OCI-LY1 (cell line): ENCODE data around the gene MAPRE3.

Experiments used
- H2AFZ ChIP-seq: fragments of 200-600 bp; sonication (generic), shearing (Covaris generic); 2 replicates; pipeline ENCODE4 v1.6.0; 2014; ENCODE audit warnings: antibody characterized with exemption, mild to moderate bottlenecking, low read length
- H3F3A ChIP-seq: fragments of 200-600 bp; sonication (generic), shearing (Covaris generic); 2 replicates; pipeline ENCODE4 v1.6.0; 2014; ENCODE audit warnings: mild to moderate bottlenecking, antibody characterized with exemption, low read length, moderate library complexity; ENCODE audit not compliant: insufficient read depth
- H3K27ac ChIP-seq: fragments of 200-600 bp; sonication (generic); 2 replicates; pipeline ENCODE4 v1.5.1; 2014; ENCODE audit warnings: low read length, mixed run types, mild to moderate bottlenecking, low read depth; ENCODE audit not compliant: poor library complexity, severe bottlenecking
- H3K27me3 ChIP-seq: fragments of 200-600 bp; sonication (generic); 2 replicates; pipeline ENCODE4 v1.6.0; 2014; ENCODE audit warnings: antibody characterized with exemption, mild to moderate bottlenecking, low read length, moderate library complexity; ENCODE audit not compliant: insufficient read depth
- H3K36me3 ChIP-seq: fragments of 200-600 bp; sonication (generic); 2 replicates; pipeline ENCODE4 v1.6.1; 2014; ENCODE audit warnings: mild to moderate bottlenecking, antibody characterized with exemption, low read length, moderate library complexity, mixed read lengths; ENCODE audit not compliant: insufficient read depth
- H3K4me1 ChIP-seq: fragments of 200-600 bp; sonication (generic); 2 replicates; pipeline ENCODE4 v1.5.1; 2014; ENCODE audit warnings: mild to moderate bottlenecking, low read length, moderate library complexity; ENCODE audit not compliant: insufficient read depth, severe bottlenecking
- H3K4me2 ChIP-seq: fragments of 200-600 bp; sonication (generic), shearing (Covaris generic); 2 replicates; pipeline ENCODE4 v1.6.1; 2014; ENCODE audit warnings: low read length
- H3K4me3 ChIP-seq: fragments of 200-600 bp; sonication (generic); 2 replicates; pipeline ENCODE4 v1.5.1; 2014; ENCODE audit warnings: low read length, low read depth, mild to moderate bottlenecking, mixed read lengths; ENCODE audit not compliant: poor library complexity, severe bottlenecking
- H3K79me2 ChIP-seq: fragments of 200-600 bp; shearing (Covaris generic); 2 replicates; pipeline ENCODE4 v1.6.1; 2016; ENCODE audit warnings: mixed run types, low read length, mixed read lengths; ENCODE audit not compliant: insufficient read depth
- H3K9ac ChIP-seq: fragments of 200-600 bp; sonication (generic), shearing (Covaris generic); 2 replicates; pipeline ENCODE4 v1.6.1; 2014; ENCODE audit warnings: mild to moderate bottlenecking, low read length, mixed read lengths
- H3K9me2 ChIP-seq: fragments of 200-600 bp; sonication (generic), shearing (Covaris generic); 2 replicates; pipeline ENCODE4 v1.6.1; 2014; ENCODE audit warnings: low read depth, mild to moderate bottlenecking, low read length, mixed read lengths
- H3K9me3 ChIP-seq: fragments of 200-600 bp; shearing (Covaris generic); 2 replicates; pipeline ENCODE4 v1.6.1; 2014; ENCODE audit warnings: low read length, mixed read lengths
- H4K20me1 ChIP-seq: fragments of 200-600 bp; sonication (generic), shearing (Covaris generic); 2 replicates; pipeline ENCODE4 v1.6.0; 2016; ENCODE audit warnings: mild to moderate bottlenecking, low read length; ENCODE audit not compliant: insufficient read depth
- EZH2 ChIP-seq: fragments of 200-600 bp; sonication (generic), shearing (Covaris generic); IDR thresholded peaks from 2 replicates; pipeline ENCODE4 v1.8.0; 2017; ENCODE audit warnings: borderline replicate concordance, mixed run types, mild to moderate bottlenecking, antibody characterized with exemption, low read length, moderate library complexity, mixed read lengths
- TF ChIP-seq, protein P1 (sequence below): fragments of 200-600 bp; sonication (generic), shearing (Covaris generic); IDR thresholded peaks from 2 replicates; pipeline ENCODE4 v1.5.1; 2017; ENCODE audit warnings: mild to moderate bottlenecking, antibody characterized with exemption, low read length, moderate library complexity, mixed read lengths

MAPRE3 gene

DNA sequence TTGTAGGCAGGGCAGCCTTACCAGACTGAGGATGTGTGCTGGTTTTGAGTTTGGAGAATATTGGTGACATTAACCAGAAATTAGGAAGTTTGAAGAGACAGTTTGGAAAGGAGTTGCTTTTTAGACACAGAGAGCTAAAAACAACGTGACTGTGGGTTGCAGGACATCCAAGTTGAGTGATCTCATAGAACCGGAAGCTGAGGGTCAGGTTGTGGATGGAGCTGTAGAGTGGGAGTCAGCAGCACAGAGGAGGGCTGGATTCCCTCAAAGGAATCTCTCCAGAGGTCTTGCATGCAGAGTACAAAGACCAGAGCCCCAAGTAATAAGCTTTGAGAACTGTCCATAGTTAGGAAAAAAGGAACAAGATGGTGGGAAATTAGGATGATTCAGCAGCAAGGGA lies 9.3 kb downstream of the MAPRE3 start:
- no peak for TF ChIP-seq EZH2
- TF ChIP-seq, protein P1, sequence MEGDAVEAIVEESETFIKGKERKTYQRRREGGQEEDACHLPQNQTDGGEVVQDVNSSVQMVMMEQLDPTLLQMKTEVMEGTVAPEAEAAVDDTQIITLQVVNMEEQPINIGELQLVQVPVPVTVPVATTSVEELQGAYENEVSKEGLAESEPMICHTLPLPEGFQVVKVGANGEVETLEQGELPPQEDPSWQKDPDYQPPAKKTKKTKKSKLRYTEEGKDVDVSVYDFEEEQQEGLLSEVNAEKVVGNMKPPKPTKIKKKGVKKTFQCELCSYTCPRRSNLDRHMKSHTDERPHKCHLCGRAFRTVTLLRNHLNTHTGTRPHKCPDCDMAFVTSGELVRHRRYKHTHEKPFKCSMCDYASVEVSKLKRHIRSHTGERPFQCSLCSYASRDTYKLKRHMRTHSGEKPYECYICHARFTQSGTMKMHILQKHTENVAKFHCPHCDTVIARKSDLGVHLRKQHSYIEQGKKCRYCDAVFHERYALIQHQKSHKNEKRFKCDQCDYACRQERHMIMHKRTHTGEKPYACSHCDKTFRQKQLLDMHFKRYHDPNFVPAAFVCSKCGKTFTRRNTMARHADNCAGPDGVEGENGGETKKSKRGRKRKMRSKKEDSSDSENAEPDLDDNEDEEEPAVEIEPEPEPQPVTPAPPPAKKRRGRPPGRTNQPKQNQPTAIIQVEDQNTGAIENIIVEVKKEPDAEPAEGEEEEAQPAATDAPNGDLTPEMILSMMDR = no peak
- Histone ChIP-seq H4K20me1 (no peaks in the 10 kb centered on the region), H3K4me3 (no peak overlapping the region), H3K36me3 (no peaks in the 10 kb centered on the region), H3K9ac (no peak overlapping the region), H3K27ac (no peak overlapping the region), H3K9me3 (no peaks in the 10 kb centered on the region), H3K4me1 (no peaks in the 10 kb centered on the region), H3K9me2 (no peaks in the 10 kb centered on the region), H3K79me2 (no peaks in the 10 kb centered on the region), H3K4me2 (no peak overlapping the region), H3F3A (no peaks in the 10 kb centered on the region), H2AFZ (no peak overlapping the region), H3K27me3 (0 out of 2 replicates have a peak, but pooled peaks cover 4% of the 10 kb centered on the region)

- Histone ChIP-seq H3K27ac (no peak overlapping the region), H3K4me2 (no peak overlapping the region), H3K79me2 (no peaks in the 10 kb centered on the region), H3K27me3 (0 out of 2 replicates have a peak, but pooled peaks cover 4% of the 10 kb centered on the region), H3K9ac (no peak overlapping the region), H3K4me1 (no peaks in the 10 kb centered on the region), H2AFZ (no peak overlapping the region), H4K20me1 (no peaks in the 10 kb centered on the region), H3K9me2 (no peaks in the 10 kb centered on the region), H3F3A (no peaks in the 10 kb centered on the region), H3K4me3 (no peak overlapping the region), H3K9me3 (no peaks in the 10 kb centered on the region), H3K36me3 (no peaks in the 10 kb centered on the region)
- no peak for TF ChIP-seq EZH2
- TF ChIP-seq, protein P1 = no peak
Observed at GRCh38 chr2:26980971-26981370, 10.5 kb downstream of the MAPRE3 start.

- no peaks in the 10 kb centered on the region for H4K20me1 ChIP-seq
- no peak for TF ChIP-seq EZH2
- TF ChIP-seq, protein P1 = peak; percentile 29; the same call in 1 of the 2 replicates
- H3K4me2 ChIP-seq = no peak overlapping the region
- H3K4me1 ChIP-seq = no peaks in the 10 kb centered on the region
- no peak overlapping the region for H3K4me3 ChIP-seq
- no peaks in the 10 kb centered on the region for H3K36me3 ChIP-seq
- 0 out of 2 replicates have a peak, but pooled peaks cover 4% of the 10 kb centered on the region for H3K27me3 ChIP-seq
- no peak overlapping the region for H3K27ac ChIP-seq
- no peaks in the 10 kb centered on the region for H3K79me2 ChIP-seq
- no peaks in the 10 kb centered on the region for H3K9me2 ChIP-seq
- no peak overlapping the region for H3K9ac ChIP-seq
- H3F3A ChIP-seq = no peaks in the 10 kb centered on the region
- no peak overlapping the region for H2AFZ ChIP-seq
- H3K9me3 ChIP-seq = no peaks in the 10 kb centered on the region
Observed at GRCh38 chr2:26982102-26982742, 11.8 kb downstream of the MAPRE3 start.
